IPS-18a (cell line): ENCODE data around the gene ARF6.
"Not testable (repeated sequence)": the region's sequence is repeated elsewhere in the genome, so short reads cannot be mapped to it uniquely, and the experiment has no call there.

Experiments
- H3K27ac ChIP-seq: one replicate; pipeline ENCODE4 v1.5.1; 2013; ENCODE audit warnings: low read length
- H3K27me3 ChIP-seq: one replicate; pipeline ENCODE4 v1.6.1; 2013; ENCODE audit warnings: mild to moderate bottlenecking, low read length; ENCODE audit not compliant: control insufficient read depth, insufficient read depth
- H3K36me3 ChIP-seq: one replicate; pipeline ENCODE4 v1.6.1; 2013; ENCODE audit warnings: low read depth, low read length; ENCODE audit not compliant: control insufficient read depth
- H3K4me1 ChIP-seq: one replicate; pipeline ENCODE4 v1.6.1; 2013; ENCODE audit warnings: low read depth, low read length; ENCODE audit not compliant: control insufficient read depth
- H3K4me3 ChIP-seq: one replicate; pipeline ENCODE4 v1.5.1; 2013; ENCODE audit warnings: low read length
- H3K9ac ChIP-seq: one replicate; pipeline ENCODE4 v1.6.1; 2013; ENCODE audit warnings: mild to moderate bottlenecking, low read length, moderate library complexity
- H3K9me3 ChIP-seq: one replicate; pipeline ENCODE4 v1.6.1; 2013; ENCODE audit warnings: low read depth, low read length; ENCODE audit not compliant: control insufficient read depth

The ARF6 gene

GRCh38 chr14:49933704-49934103 lies 40.8 kb downstream of the ARF6 start:
- Histone ChIP-seq H3K4me1 (no peaks in the 10 kb centered on the region), H3K4me3 (no peak overlapping the region)

GRCh38 chr14:49934646-49935045 lies 41.8 kb downstream of the ARF6 start:
- no peak overlapping the region for H3K27ac ChIP-seq
- no peaks in the 10 kb centered on the region for H3K27me3 ChIP-seq
- H3K9me3 ChIP-seq, result no peaks in the 10 kb centered on the region
- H3K9ac ChIP-seq, result no peak overlapping the region
- no peak overlapping the region for H3K4me3 ChIP-seq
- no peaks in the 10 kb centered on the region for H3K4me1 ChIP-seq
- H3K36me3 ChIP-seq, result no peaks in the 10 kb centered on the region

More at GRCh38 chr14:49933704-49934103, 40.8 kb downstream of the ARF6 start:
- Histone ChIP-seq H3K27ac (no peak overlapping the region), H3K27me3 (no peaks in the 10 kb centered on the region), H3K9ac (no peak overlapping the region), H3K9me3 (no peaks in the 10 kb centered on the region), H3K36me3 (no peaks in the 10 kb centered on the region)

GRCh38 chr14:49935526-49935925 lies 42.6 kb downstream of the ARF6 start:
- H3K4me1 ChIP-seq, result no peaks in the 10 kb centered on the region
- no peak overlapping the region for H3K27ac ChIP-seq
- no peak overlapping the region for H3K9ac ChIP-seq
- no peaks in the 10 kb centered on the region for H3K27me3 ChIP-seq
- no peak overlapping the region for H3K4me3 ChIP-seq
- H3K36me3 ChIP-seq, result no peaks in the 10 kb centered on the region
- H3K9me3 ChIP-seq, result no peaks in the 10 kb centered on the region

- not testable (repeated sequence) for H3K9me3 ChIP-seq, H3K27ac ChIP-seq, H3K4me3 ChIP-seq, H3K4me1 ChIP-seq, H3K36me3 ChIP-seq, H3K9ac ChIP-seq, H3K27me3 ChIP-seq
These were observed 43.4 kb downstream of the ARF6 start for GRCh38 chr14:49936246-49936645.

GRCh38 chr14:49936882-49937281 lies 44.0 kb downstream of the ARF6 start:
- H3K4me1 ChIP-seq, H3K27ac ChIP-seq, H3K9me3 ChIP-seq, H3K4me3 ChIP-seq, H3K27me3 ChIP-seq, H3K9ac ChIP-seq, H3K36me3 ChIP-seq: not testable (repeated sequence)

GRCh38 chr14:49939215-49939614 lies 46.3 kb downstream of the ARF6 start:
- not testable (repeated sequence) for H3K4me3 ChIP-seq, H3K4me1 ChIP-seq, H3K27me3 ChIP-seq, H3K27ac ChIP-seq, H3K36me3 ChIP-seq, H3K9me3 ChIP-seq, H3K9ac ChIP-seq

- H3K9ac ChIP-seq, result no peak overlapping the region
- H3K27me3 ChIP-seq, result no peaks in the 10 kb centered on the region
- H3K36me3 ChIP-seq, result no peaks in the 10 kb centered on the region
- H3K27ac ChIP-seq, result no peak overlapping the region
- no peaks in the 10 kb centered on the region for H3K4me1 ChIP-seq
- no peak overlapping the region for H3K4me3 ChIP-seq
- no peaks in the 10 kb centered on the region for H3K9me3 ChIP-seq
These were observed 47.1 kb downstream of the ARF6 start for GRCh38 chr14:49939884-49940510.

GRCh38 chr14:49940808-49941421 lies 48.0 kb downstream of the ARF6 start:
- no peaks in the 10 kb centered on the region for H3K27me3 ChIP-seq
- H3K27ac ChIP-seq, result no peak overlapping the region
- H3K9ac ChIP-seq, result no peak overlapping the region
- no peaks in the 10 kb centered on the region for H3K36me3 ChIP-seq
- H3K4me1 ChIP-seq, result no peaks in the 10 kb centered on the region
- H3K9me3 ChIP-seq, result no peaks in the 10 kb centered on the region
- H3K4me3 ChIP-seq, result no peak overlapping the region

- Histone ChIP-seq H3K27me3 (no peaks in the 10 kb centered on the region), H3K4me1 (no peaks in the 10 kb centered on the region), H3K4me3 (no peak overlapping the region), H3K27ac (no peak overlapping the region), H3K36me3 (no peaks in the 10 kb centered on the region), H3K9ac (no peak overlapping the region), H3K9me3 (no peaks in the 10 kb centered on the region)
These were observed 49.2 kb downstream of the ARF6 start for GRCh38 chr14:49942090-49942489.

GRCh38 chr14:49944501-49944900 lies 51.6 kb downstream of the ARF6 start:
- H3K9ac ChIP-seq, result no peak overlapping the region
- H3K4me3 ChIP-seq, result no peak overlapping the region
- no peaks in the 10 kb centered on the region for H3K27me3 ChIP-seq
- H3K36me3 ChIP-seq, result no peaks in the 10 kb centered on the region
- H3K27ac ChIP-seq, result no peak overlapping the region
- no peaks in the 10 kb centered on the region for H3K9me3 ChIP-seq
- H3K4me1 ChIP-seq, result no peaks in the 10 kb centered on the region

- Histone ChIP-seq H3K27me3 (no peaks in the 10 kb centered on the region), H3K36me3 (no peaks in the 10 kb centered on the region), H3K4me3 (no peak overlapping the region), H3K9me3 (no peaks in the 10 kb centered on the region), H3K4me1 (no peaks in the 10 kb centered on the region), H3K9ac (no peak overlapping the region), H3K27ac (no peak overlapping the region)
These were observed 52.8 kb downstream of the ARF6 start for GRCh38 chr14:49945448-49946319.
